HG03521 (cell line): ENCODE data around the gene NDUFS5.
"Not testable (repeated sequence)": the region's sequence is repeated elsewhere in the genome, so short reads cannot be mapped to it uniquely, and the experiment has no call there.

Experiments
- ATAC-seq: cut with Tn5 transposase; IDR thresholded peaks from one replicate; pipeline ENCODE4 v1.9.1; 2021; ENCODE audit warnings: mild to moderate bottlenecking, moderate library complexity; ENCODE audit not compliant: unreplicated experiment

The NDUFS5 gene

DNA sequence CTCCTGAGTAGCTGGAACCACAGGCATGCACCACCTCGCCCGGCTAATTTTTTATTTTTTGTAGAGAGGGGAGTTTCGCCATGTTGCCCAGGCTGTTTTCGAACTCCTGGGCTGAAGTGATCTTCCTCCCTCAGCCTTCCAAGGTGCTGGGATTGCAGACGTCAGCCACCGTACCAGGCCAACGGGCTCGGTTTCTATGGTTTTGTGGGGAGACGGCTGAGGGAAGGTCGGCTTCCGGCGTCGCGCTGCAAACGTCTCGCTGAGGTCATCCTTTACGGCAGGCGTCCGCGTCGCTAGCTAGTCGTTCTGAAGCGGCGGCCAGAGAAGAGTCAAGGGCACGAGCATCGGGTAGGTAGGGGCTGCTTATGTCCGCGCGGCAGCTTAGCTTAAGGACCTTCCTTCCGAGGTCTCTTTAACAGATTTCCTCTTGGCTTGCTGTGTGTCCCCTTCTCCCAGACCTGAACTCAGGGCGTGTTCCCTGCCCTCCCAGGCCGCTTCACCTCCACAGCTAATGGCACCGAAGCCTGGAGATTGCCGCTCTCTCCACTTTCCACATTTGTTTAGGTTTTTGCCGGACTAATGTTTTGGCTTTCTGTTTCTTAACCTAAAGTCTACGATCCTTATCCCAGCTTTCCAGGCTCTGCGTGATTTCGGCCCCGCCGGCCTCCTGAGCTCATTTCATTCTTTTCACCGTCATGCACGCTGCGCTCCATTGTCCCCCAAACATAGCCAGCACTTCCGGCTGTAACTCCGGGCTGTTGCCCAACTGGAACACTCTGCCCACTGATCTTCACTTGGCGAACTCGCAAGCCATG, at the start of gene NDUFS5:
Gene NDUFS5, plus strand, starts transcription at position 300 of the 815 bp plus-strand sequence. CDS start 2,375 bp downstream, outside the sequence.
- ATAC-seq = peak; percentile 74

DNA sequence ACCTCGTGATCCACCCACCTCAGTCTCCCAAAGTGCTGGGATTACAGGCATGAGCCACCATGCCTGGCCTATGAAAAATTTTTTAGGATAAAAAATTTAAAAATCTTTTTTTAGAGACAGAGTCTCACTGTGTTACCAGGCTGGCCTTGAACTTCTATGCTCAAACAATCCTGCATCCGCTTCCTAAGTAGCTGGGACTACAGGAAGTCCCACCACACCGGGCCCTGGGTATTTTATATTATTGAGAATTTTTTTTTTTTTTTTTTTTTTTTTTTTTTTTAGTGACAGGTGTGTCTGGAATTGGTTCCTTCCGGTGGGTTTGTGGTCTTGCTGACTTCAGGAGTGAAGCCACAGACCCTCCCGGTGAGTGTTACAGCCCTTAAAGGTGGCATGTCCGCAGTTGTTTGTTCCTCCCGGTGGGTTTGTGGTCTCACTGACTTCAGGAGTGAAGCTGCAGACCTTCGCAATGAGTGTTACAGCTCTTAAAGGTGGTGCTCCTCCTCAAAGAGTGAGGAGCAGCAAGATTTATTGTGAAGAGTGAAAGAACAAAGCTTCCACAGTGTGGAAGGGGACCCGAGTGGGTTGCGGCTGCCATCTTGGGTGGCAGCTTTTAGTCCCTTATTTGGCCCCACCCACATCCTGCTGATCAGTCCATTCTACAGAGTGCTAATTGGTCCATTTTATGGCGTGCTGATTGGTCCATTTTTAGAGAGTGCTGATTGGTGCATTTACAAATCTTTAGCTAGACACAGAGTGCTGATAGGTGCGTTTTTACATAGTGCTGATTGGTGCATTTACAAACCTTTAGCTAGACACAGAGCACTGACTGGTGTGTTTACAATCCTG, 48.5 kb upstream of the NDUFS5 start:
- not testable (repeated sequence) for ATAC-seq

DNA sequence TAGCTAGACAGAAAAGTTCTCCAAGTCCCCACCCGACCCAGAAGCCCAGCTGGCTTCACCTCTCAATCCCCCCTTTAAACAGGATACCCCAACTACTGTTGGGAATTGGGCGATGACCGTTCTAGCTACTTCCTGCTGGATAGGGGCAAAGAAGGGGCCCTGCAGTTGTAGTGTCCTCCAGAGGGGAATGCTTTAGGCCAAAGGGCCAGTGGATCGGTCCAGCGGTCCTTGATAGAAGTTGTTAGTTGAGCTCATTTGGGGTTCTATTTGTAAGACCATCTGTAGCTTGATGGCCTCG, 48.0 kb upstream of the NDUFS5 start:
- ATAC-seq = not testable (repeated sequence)

DNA sequence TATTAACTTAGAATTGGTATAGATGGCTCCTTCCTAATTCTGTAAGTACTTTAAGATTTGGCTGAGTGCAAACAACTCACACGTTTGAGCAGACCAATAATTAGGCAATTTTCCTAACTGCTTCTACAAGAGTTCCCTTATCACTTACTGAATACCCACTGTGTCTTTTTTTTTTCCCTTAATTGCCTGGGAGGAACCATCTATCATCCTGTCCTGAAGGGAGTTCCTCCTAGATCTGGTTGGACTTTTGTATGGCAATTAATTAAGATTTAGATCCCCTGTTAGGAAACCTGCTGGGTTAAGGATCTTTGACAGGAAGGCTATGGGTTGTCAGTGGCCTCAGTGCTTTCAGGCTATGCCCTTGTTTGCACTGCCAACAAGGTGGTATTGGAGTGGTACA, 46.8 kb upstream of the NDUFS5 start:
- not testable (repeated sequence) for ATAC-seq

DNA sequence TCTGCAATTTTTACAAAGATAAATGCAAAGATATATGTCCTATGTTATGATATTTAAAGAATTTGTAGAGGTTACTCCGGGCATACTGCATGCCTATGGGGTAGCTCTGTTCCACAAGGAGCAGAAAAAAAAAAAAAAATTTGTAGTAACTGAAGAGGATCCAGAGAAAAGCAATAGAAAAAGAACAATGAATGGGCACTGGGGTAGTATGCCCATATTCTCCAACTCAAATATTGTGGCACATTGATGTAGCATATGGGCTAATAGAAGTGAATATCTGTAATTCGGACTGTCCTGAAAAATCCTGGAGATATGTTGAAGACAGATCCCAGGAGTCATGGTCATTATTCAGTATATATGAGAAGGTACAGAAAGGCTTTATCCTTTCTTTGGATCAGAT, 36.2 kb upstream of the NDUFS5 start:
- no peak for ATAC-seq

DNA sequence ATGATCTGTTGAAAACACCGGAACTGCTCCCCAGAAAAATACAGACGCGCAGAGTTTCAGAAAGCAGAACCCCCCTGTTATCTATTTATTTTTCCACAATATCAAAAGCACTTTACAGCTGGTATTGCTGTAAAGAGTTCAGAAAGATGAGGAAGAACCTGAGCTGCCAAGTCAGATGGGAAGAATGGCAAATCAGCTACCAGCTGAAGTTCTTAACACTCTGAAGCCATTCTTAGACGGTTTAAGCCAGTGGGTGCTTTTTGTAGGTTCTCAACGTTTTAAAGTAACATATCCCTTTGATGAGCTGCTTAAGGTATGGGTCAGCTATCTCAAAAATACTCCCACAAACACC, 35.8 kb upstream of the NDUFS5 start:
- ATAC-seq = no peak

DNA sequence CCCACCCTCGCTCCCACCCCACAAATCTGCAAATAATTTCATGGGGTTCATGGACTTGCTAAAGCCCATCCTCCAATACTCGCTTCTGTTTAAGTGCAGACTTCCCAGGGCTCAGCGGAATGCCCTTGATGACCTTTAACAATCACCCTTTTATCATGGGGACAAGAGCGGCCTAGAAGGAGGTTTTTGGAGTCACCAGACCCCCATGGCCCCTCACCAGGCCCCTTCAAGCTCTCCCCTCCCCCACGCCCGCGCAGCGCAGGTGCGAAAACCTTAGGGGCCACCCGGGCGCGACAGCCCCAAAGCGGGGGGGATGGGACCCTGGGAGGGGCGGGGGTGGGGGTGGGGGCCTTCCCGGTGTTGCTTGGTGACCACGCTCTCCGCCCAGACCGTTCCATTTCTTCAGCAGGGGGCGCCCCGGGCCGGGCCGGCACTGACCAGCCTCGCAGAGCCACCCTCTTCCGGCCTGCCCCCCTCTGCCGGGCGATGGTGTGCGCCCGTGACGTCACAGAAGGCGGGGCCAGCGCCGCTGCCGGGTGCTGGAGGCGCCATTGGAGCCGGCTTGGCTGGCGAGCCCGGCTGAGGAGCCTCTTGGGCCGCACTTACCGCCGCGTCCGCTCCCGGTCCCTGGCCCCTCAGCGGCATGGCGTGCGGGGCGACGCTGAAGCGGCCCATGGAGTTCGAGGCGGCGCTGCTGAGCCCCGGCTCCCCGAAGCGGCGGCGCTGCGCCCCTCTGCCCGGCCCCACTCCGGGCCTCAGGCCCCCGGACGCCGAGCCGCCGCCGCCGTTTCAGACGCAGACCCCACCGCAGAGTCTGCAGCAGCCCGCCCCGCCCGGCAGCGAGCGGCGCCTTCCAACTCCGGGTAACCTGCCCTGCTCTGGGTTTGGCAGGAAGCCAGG, 35.2 kb upstream of the NDUFS5 start, which contains the start of gene AKIRIN1:
Gene AKIRIN1, plus strand, starts transcription at position 539 of the 900 bp plus-strand sequence. Its CDS starts 105 bp downstream, at position 644.
- peak; percentile 96 for ATAC-seq

DNA sequence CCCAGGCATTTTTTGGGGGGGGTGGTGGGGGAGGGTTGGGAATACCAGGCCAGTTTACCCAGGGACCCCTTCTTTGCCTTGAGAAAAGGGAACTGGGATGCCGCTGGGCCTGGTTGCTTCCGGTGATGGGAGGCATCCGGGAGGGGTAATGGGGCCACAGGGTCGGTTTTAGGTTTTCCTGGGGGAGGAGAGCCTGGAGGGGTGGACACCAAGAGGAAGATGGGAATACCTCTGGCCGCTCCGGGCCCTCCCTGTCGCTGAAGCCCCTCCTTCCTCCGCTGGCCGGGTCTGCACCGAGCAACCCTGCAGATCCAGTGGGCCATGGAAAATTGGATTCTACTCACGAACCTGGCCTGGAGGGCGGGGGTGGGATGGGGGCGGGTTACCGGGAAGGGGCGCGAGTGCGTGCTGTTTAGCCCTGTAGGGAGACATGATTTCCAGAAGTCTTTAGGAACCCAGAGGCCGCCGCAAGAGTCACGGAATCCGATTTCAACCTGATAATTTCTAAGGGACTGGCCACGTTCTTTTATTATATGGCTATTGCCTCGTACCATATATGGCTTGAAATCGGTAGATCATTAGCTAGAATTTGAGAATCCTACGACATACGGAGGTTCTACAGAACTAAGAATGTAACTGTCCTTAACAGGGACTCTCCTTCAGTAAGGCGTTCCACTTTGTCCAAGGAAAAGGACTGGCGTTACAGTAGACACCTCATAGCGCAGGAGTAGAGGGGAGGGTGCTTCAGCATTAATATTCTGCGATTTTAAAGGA, 34.3 kb upstream of the NDUFS5 start:
- ATAC-seq = no peak

DNA sequence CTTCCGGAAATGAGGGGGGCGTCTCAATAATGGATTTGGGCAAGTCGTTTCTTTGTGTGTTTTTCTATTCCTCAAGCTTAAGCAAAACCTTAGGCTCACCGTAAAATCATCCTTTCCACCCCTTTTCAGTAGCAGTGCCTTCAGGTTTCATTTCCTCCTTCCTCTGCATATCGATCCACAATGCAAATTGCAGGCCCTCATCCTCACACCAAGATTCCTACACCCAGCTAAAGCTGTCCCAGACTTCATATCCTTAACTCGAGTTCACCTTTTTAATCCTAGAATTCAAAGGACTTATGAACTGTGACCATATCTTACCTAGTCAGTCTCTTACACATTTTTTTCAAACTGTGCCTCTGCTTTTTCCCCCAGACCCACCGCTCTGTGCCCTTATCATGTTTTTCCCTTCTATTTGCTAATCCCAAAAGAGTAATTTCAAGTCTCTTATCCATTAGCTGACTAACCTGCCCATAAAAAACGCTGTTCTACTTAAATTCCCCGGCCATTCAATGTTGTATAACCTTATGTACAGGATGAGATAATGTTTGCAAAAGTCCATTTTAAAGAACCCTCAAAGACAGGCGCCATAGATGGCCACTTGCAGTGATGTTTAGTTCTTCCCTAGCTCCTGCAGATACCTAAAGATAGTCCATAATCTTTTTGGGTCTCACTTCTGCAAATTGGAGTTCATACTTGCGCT, 33.6 kb upstream of the NDUFS5 start:
- no peak for ATAC-seq

DNA sequence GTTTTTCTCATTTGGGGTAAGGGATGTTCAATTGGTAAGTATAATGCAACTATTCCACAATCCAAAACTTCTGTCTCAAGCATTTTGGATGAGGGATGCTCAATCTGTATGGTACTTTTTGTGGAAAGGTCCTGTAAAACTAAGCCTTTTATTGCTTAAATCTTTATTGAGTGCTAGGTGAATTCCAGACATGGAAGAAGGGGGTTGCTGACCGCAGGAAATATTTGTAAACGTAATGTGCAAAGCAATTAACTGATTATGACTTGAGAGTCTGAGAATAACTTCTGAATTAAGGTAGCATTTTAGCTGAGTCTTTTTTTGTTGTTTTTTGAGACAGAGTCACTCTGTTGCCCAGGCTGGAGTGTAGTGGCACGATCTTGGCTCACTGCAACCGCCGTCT, 32.0 kb upstream of the NDUFS5 start:
- no peak for ATAC-seq

DNA sequence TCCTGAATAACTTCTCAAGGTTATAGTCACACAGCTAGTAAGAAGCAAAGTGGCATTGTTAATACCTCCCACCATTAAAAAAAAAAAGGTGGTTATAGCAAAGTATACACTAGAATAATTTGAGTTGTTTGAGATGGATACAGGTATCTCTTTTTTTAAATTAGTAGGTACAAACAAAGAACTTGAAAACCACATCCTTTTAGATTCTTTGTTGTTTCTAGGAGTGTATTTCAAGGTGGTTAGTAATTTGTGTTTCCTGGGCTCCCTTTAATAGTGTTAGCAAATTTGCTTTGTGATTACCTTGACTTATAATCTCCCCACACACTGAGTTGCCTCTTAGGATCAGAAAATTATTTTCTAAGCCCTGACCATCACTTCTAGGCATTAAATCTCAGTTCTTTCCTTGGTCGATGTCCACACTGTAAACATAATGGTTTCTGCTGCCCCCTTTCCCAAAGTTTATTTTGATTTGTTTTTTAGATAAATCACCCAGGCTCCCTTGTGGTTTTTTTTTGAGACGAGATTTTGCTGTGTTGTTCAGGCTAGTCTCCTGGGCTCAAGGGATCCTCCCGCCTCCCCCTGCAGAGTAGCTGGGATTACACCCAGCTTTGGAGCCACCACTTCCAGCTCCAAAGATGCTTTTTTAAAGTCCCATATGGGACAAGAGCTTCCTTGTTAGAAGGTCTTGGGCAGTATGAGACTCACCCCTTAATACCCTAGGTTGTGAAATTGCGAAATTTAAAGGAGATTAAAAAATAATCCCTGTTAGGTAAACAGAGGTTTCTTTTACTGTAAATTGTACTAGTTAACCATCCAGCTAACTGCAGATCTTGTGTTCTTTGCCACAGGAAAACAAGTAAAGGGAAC, 28.9 kb upstream of the NDUFS5 start:
- no peak for ATAC-seq

DNA sequence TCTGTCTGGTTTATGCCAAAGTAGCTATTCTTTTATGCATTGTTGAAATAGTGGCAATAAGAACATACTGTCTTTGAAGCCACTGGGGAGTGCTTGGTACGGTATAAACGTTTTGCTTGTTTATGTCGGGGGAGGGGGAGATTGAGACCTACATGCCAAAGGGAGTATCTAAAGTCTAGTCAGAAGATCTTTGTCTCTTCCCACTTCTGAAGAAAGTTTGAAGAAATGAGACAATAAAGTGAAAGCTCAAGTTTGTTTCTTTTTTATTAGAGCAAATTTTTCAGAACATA, 28.3 kb upstream of the NDUFS5 start:
- no peak for ATAC-seq

DNA sequence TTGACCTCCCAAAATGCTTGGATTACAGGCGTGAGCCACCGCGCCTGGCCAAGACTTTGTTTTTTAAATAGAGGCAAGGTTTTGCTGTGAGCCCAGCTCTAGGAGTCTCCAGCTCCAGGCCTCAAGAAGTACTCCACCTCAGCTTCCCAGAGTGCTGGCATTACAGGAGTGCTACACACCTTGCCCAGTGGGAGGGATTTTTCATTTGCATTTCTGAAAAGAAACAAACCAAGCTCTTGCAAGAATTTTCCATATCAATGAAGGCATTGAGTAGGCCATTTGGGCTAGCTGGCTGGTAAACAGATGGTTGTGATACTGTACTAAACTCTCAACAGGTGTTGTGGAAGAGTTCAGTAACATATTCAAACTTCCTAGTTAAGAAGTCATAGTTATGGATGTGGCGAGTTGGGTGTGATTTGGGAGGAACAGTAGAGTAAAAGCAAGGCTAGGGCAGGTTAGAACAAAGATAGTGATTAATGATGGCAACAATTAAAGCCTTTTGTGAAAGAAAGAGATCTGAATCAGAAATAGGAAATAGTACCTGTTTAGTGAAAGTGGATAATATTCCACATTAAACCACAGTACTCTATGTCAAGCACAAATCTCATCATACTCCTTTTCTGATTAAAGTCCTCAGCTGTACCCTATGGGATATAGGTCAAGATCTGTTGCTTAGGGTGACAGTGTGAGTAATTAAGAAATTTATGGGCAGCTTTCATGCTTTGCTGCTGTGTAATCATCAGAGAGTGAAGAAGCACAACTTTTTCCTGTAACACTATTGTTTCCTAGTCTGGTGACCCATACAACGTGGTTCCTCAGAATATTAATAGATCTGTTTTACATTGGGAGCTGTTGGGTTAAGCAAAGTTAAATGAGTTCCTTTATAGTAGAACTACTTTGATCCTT, 24.4 kb upstream of the NDUFS5 start:
- no peak for ATAC-seq

DNA sequence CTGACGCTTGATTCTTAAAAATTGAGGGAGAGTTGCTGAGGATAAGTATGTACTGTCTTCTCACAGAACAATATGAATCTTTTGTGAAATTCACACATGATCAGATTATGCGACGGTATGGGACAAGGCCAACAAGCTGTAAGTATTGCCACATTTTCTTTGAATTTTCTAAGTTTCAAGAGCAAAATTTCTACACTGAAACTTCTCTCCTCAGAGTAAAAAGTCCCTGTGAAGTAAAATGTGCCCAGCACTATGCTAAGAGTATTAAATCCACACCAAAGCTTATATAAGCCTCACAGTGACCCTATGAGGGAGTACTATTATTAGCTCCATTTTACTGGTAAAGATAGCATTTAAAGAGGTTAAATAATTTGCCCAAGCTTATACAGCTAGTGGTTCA, 22.9 kb upstream of the NDUFS5 start:
- no peak for ATAC-seq

DNA sequence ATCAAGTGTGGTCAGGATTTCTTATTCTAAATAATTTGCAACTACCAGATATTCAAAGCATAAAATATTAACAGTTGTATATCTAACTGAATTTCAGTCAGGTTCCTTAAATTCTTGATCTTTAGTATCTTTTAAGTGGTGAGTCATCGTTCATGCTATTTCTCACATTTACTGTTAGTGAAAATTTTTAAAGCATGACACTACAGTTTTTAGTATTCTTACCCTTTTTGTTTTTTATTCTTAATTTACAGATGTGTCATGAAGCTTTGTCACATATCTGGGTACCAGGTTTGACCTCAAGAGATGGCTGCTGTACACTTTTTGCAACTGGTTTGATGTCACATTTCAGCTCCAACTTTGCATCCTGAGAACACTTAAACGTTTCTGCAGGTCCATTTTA, 22.4 kb upstream of the NDUFS5 start:
- no peak for ATAC-seq

DNA sequence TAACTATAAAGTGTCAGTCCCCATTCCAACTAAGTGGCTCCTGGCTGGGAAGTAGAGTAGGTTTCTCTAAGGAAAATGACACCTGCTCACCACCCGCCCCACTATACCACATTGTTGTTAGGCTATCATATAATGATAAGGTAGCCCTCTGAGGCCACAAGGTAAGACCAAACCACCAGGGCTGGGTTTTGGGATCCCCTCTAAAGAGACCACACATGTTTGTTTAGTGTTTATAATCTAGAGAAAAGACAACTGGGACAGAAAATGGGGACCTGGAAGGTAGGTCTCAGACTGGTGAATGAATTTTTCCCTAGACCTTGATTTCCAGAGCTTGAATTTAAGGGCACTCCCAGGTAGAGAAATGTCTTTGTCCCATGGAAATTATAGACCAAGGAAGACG, 19.9 kb upstream of the NDUFS5 start:
- ATAC-seq = no peak

DNA sequence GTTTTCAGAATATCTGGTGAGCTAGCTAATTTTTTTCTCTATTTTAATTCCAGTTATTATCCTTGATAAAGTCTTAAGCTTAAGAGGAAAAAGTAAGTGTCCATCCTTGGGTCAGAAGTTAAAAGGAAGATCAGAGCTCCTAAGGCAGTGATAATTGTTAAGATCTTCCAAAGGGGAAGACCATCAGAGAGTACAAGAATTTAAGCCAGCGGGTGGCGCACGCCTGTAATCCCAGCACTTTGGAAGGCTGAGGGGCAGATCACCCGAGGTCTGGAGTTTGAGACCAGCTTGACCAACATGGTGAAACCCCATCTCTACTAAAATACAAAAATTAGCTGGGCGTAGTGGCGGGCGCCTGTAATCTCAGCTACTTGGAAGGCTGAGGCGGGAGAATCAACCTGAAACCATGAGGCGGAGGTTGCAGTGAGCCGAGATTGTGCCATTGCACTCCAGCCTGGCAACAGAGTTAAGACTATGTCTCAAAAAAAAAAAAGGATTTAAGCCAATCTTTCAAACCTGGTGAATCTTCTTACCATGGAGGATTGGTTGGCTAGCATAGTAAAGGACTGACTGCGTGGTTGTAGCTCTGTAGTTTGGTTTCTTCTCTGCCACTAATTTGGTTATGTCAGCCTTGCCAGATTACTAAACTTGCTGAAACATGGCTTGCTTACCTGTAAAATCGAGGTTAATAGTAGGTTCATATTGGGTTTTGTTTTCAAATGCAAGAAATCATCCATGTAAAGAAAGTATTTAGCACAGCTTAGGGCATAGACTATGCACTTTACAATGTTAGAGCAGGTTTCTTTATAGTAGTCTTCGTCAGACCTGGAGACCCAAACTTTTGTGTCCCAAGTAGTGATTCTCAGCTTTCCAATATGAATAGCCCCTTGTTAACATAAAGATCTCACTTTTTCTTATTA, 19.2 kb upstream of the NDUFS5 start:
- ATAC-seq = no peak
